GM19238 (cell line): ENCODE results near the gene KRCC1.
"Not testable (repeated sequence)": the region's sequence is repeated elsewhere in the genome, so short reads cannot be mapped to it uniquely, and the experiment has no call there.

Experiments
- DNase-seq: peaks from one replicate; pipeline ENCODE4 v3.0.0; 2011; ENCODE audit warnings: low spot score; ENCODE audit not compliant: insufficient read length

The KRCC1 gene

DNA sequence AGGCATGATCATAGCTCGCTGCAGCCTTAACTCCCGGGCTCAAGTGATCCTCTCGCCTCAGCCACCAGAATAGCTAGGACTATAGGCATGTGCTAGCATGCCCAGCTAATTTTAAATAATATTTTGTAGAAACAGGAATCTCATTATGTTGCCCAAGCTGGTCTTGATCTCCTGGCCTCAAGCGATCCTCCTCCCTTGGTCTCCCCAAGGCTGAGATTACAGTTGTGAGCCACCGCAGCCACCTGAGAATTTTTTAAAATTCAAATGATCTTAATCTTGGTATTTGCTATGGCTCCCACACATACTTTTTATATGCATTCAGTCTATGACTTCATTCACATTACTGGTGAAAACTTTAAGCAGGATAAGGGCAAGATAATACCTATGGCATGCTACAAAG lies 13.1 kb downstream of the KRCC1 start:
- no peak for DNase-seq

DNA sequence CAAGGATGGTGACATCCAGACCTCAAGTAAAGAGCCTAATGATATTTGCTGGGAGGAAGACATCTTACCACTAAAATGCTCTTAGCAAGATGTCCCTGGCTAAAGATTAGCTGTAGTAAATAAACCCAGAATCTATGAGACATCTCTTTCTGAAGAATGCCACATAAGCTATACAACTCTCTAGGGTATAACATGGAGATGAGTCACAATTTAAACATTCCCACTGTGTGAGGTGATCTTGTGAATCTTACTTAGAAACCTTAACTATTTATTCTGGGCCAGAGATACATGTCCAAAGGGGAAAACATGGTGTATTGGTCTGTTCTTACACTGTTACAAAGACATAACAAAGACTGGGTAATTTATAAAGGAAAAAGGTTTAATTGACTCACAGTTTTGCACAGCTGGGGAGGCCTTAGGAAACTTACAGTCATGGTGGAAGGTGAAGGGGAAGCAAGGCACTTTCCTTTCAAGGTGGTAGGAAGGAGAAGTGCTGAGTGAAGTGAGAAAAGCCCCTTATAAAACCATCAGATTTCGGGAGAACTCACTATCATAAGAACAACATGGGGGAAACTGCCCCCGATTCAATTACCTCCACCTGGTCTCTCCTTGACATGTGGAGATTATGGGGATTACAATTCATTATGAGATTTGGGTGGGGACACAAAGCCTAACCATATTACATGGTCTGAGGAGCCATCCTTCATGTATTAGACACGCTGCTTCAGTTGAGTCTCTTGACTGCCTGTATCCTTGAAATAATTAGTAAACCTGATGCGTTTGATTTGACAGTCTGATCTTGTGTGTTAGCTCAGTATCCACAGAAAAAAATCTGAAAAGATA lies 17.1 kb downstream of the KRCC1 start:
- no peak for DNase-seq

DNA sequence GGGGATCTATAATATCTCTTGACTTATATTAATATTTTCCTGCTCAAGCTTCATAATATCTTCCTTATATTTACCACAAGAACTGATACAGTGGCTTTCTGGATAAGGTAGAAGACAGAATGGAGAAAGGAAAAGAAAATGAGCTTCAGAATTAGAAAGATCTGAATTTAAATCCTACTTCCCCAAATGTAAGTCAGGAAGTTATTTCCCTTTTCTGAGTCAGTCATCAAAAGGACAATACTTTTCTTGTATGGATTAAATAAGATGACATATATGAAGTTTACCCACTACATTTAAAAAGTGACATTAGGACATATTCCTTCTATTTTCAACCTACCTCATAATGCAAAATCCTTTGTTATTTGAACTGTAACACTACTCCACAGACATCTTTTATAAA lies 19.0 kb downstream of the KRCC1 start:
- DNase-seq: no peak

DNA sequence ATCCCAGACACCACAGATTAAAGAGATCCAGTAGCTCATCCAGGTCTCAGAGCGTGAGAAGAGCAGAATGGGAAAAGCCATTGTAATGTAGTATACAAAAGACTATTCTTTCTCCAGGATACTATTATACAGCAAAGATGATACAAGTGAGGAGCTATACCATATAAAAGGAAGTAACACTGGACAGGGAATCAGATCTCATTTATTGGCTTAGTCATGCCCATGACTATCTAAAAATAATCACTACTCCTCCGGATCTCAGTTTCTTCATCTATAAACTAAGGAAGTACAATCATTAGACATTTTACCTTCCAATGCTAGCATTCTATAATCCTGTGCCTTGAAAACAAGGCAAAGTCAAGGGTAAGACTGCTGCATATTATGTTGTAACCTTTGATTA lies 19.4 kb downstream of the KRCC1 start:
- DNase-seq: no peak

DNA sequence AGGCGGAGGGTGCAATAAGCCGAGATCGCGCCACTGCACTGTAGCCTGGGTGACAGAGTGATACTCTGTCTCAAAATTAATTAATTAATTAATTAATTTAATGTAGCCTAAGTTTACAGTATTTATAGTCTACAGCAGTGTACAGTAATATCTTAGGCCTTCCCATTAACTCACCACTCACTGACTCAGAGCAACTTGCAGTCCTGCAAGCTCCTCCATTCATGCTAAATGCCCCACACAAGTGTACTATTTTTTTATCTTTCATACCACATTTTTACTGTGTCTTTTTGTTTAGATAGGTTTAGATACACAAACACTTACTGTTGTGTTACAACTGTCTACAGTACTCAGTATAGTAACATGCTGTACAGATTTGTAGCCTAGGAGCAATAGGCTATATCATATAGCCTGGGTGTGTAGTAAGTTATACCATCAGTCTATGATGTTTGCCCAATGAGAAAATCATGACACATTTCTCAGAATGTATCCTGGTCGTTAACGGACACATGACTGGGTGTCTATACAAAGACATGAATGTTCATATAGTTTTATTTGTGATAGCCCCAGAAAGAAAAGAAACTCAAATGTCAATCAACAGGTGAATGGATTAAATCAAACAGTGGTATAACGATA lies 23.4 kb downstream of the KRCC1 start:
- DNase-seq: no peak

DNA sequence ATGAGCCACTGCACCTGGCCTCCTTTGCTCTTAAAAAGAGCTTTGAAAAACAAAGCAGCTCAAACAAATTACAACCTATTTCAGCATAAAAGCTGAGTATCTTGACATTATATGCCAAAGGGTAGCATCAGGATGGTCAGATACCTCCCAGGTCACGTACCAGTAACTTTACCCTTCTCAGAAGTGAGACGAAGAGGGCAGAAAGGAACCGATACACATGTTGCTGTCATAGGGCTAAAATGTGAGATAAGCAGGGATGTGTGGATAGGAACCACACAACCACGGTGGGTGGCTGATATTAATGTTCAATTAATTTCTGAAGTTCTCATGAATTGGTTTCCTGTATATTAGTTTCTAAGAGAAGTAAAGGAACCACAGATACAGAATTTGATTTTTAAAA lies 26.7 kb downstream of the KRCC1 start:
- DNase-seq: no peak

DNA sequence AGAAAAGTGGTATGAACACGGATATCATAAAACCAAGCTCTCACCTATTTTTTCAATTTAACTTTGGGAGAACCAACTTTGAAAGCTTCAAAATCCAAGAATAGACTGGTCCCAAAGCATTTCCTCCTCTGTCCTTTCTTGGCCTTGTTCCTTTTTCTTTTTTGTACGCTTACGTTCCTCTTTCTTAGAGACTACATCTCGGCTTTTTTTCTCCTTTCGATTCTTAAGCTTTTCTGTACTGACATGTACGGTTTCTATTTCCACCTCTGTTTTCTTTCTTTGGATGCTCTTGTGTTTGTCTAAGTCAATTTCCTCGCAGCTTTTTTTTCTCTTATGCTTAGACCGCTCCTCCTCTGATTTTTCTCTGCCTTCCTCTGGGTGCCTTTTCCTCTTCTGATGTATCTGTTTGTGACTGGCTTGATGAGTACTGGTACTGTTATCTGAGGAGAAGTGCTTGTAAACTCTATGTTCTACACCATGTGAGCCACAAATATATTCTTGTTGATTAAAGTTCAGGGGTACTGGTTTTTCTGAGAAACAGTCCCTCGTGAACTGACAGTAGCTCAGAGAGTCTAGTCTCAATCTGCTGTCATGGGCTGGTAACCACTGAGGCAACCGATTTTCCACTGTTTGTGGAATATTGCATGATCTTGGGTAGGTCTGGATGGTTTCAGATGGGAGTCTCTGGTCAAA lies 27.7 kb downstream of the KRCC1 start:
- no peak for DNase-seq

DNA sequence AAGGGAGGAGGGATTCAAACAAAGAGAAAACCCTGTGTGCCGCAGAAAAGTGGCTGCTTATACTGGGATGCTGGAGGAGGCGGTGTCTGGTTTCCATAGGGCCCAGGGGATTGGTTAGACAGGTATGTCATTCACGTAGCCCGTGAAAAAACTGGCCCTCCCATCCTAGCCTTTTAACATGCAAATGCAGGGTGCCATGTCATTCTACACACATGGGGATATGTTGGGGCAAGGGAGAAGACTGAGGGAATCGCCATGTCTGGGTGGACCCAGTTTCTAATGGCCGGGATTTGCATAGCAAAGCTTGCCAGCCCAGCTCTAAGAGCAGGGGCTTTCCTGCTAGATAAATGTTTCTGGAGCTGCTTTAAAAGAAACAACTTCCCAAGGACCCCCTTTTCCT lies 31.1 kb downstream of the KRCC1 start:
- no peak for DNase-seq

DNA sequence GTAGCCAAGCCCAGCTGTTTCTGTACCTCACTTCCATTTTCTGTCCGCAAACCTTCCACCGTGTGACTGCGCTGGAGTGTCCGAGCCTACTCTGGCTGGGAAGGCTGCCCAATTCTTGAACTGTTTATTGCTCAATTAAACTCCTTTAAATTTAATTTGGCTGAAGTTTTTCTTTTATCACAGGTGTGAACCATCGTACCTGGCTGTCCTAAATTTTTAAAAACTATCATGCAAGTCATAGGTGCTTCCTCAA lies 33.0 kb downstream of the KRCC1 start:
- DNase-seq: no peak

DNA sequence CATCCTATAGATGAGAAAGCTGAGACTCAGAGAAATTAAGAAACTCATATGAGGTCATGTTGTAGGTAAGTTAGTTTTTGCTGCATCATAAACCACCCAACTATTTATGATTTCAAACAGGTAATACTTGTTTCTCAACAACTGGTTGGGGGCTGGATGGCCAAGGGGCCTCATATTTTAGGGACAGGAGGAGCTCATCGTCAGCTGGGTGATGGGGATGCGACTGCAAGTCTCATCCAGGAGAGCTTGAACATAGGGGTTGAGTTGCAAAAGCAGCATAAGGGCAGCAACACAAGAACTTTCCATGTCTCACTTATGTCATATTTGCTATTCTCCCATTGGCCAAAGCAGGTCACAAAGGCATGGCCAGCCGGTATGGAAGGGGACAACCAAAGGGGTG lies 35.6 kb downstream of the KRCC1 start:
- DNase-seq: no peak

DNA sequence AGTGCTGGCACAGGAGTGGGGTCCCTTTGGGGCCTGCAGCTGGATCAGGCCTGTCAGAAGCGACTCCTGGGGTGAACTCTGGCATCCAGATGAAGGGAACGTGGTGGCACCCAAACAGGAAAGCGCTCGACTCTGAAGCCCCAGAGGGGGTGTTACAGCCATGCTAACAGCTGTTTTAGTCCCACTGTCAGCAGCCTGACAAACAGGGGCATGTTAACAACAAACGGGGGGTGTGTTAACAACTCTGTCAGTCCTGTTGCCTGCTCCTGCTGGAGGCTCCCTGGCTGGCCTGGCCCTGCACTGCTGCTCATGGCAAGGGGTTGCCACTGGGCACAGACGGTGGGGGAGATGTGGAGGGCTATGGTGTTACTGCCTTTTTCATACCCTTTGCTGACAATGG lies 36.7 kb downstream of the KRCC1 start:
- no peak for DNase-seq

DNA sequence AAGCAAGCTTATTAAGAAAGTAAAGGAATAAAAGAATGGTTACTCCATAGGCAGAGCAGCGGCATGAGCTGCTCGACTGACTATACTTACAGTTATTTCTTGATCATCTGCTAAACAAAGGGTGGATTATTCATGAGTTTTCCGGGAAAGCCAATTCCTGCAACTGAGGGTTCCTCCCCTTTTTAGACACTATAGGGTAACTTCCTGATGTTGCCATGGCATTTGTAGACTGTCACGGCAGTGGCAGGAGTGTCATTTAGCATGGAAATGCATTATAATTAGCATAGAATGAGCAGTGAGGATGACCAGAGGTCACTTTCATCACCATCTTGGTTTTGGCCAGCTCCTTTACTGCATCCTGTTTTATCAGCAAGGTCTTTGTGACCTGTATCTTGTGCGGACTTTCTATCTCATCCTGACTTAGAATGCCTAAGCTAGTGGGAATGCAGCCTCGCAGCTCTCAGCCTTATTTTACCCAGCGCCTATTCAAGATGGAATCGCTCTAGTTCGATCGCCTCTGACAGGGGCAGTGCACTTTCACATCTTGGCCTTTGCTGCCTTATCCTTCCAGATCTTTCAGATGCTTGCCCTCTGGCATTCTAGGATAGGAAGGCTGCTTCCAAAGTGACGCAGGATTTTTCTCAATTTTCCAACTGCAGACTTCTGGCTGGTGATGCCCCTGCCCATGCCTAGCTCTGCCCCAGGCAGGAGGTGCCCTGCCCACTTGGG lies 37.3 kb downstream of the KRCC1 start:
- not testable (repeated sequence) for DNase-seq

DNA sequence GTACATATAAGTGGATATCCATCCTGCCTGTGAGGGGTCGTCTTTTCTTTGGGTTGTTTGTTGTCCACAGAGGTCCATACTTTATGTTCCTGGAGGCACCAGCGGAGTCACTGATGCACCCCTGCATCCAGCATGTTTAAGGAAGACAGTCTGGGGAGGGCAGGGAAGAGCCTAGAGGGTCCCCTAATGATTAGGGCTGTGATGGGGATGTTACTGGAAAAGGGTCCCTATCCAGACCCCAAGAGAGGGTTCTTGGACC lies 37.9 kb downstream of the KRCC1 start:
- DNase-seq: not testable (repeated sequence)

DNA sequence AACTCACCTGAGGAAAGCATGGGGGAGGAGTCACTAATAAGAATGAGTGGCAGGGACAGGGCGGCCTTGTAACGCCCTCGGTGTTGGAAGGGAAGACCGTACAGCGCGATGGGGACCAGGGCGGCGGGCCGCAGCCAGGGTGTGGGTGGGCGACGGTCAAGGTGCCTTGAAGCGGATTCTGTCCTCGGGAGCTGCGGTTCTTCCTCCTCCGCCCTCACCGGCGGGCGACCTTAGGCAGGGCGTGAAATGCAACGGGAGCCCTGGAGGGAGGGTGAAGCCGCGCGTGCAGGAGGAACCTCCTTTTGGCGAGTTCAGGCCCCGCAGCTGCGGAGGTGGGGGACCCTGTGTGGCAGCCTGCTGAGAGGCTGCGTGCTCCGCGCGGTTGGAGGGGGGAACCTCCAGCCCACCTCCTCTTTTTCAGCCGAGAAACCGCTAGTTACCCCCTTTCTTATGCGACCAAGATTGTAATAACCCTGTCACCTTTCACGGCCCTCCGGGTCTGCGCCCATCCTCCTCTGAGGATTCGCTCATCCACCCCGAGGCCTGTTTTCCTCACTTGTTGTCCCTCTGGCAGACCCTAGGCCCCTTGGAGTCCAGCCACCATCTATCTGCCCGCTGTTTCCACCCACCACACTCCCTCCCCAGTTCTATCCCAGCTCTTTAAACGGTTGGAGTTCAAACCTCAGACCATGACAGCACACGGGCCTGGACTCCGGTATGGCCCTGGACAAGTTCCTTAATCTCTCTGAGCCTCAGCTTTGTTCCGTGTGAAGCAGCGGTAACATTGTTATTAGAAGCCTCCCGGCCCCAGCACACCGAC lies 38.4 kb downstream of the KRCC1 start:
- DNase-seq: peak; percentile 51

DNA sequence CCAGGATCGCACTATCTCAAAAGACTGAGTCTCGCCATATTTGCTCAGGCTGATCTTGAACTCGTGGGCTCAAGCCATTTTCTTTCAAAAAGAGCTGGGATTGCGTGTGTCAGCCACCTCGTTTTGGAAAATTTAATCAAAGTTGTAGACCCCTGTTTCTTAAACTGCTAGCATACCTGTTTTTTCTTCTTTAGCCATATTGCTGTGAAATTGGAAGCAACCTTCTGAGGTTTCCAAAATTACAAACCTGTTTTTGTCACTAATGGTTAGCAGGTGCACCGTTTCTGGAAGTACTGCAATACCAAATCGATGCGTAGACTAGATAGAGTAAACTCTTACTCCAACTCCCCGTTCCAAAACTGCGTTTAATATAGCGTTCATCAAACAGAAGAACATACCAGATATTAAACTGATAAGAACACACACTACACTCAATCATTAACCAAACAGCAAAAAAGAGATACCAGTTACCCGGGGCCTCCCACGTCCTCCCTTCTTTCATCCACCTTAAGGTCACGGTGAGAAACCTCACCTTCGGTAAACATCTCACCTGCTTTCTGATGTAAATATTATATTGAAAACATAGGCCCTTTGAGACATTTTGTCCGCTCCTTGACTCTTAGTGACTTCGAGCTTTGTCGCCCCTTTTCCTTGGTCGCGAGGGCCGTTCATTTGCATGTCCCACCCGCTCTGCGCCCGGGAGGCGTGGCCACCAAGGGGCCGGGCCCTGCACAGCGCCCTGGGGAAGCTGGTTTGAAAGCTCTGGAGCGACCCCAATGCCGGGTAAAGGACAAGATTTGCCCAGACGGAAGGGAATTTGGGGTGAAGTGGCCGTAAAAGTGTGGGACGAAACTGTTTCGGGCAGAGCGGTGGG lies 39.3 kb downstream of the KRCC1 start, which contains the start of gene RNU2-63P:
RNU2-63P (minus strand) TSS at position 462 of the 874 bp plus-strand sequence.
- peak; percentile 37 for DNase-seq

DNA sequence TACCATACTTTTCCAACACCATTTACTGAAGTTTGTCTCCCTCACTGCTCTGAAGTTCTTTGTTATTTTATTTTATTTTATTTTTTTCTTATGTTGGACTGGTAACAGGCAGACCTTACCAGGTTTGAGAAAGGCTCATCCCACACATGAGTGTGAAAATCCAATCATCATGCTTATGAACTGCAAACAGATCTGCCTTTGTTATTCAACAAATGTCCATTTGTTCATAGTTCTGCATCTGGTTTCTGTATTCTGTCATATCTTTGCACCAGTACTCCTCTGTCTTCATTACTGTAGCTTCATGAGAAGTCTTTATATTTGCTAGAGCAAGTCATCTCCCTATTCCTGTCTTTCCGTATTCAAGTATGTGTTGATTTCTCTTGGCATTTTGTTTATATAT lies 44.6 kb downstream of the KRCC1 start:
- DNase-seq: no peak

DNA sequence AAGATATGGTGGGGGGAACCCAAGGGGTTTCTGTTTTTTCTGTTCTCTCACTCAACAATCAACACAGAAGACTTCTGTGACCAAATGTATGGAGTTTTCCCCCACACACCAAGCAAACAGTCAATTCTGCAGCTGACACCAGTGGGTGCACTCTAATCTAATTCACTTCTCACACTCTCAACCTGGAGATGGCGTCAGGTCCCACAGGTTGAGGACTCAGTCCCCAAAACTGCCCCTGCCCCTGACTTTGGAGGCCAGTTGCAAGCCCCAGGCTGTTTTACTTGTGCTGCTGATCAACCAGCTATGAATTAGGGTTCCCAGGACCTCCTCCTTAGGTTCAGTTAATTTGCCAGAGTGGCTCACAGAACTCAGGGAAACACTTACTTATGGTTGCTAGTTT lies 45.4 kb downstream of the KRCC1 start:
- no peak for DNase-seq

DNA sequence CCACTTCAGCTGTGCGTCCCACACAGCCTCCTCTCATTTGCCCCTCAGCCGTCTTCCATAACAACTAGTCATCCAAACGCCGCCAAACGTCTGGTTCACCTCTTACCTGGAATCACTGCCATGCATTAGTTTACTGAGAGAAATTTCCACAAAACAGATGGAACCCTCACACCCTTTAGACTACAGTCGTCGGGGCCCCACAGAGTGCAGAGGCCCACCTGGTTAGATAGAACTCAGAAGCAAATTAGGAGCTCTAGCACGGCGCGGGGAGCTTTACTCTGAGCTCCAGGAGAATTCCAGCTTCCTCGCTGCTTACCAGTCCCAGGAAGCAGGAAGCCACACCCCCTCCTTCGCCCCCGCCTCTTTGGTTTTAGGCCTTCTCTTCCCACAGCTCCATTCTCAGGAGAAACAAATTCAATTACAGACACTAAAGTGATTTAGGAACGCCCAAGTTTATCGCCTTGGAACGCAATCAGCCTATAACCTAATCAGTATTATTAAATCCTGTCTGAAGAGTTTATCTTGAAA lies 48.6 kb downstream of the KRCC1 start:
- no peak for DNase-seq

DNA sequence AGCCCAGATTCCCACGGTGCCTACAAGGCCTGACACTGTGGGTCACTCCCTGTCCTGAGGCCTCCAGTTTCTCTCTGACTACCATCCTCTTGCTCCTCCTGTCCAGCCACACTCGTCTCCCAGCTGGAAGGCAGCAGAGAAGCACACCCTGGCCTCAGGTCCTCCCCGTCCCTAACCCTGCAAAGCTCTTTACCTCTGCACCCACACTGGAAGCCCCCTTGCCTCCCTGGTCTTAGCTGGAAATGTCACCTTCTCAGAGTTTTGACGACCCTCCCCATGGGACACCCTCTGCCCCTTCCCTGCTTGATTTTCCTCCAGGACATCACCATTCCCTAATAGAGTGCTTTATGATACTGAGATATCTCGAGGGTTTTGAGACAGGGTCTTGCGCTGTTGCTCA lies 49.8 kb downstream of the KRCC1 start:
- DNase-seq: no peak

DNA sequence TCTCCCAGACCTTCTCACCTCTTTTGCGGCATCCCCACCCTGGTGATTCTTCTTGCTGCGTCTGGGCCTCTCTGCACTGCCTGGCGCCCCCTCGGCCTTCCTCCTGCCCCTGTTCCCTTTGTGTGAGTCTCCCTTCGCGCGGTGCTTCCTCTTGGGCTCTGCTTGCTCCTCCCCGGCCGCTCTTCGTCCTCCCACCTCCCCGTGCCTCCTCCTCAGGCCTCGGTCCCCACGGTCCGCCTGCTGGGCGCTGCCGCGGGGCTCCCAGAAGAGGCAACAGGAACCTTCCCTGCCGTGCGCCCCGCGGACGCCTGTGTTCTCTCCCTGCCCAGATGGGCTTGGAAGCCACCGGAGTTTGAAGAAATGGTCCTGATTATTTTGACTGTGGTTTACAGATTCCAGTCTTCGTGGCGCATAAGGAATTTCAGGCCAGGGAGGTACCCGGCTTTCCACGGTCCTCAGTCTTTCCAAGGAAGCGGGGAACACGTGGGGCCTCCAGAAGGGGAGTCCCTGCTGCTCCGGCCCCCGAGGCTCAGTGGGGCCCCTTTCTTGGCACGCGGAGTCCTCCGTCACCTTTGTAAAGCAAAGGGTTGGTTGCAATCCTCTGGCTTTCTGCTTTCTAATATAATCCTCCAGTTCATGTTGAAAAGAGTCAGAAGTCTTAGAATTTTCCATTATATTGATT lies 52.4 kb downstream of the KRCC1 start:
- DNase-seq: no peak
